Raji (cell line): ENCODE measurements around the gene ITGB2.

ENCODE experiments used
- POLR2A ChIP-seq: IDR thresholded peaks from 2 replicates; pipeline ENCODE4 v1.6.1; 2011; ENCODE audit warnings: low read depth, low read length, control low read depth; ENCODE audit not compliant: insufficient read depth

The ITGB2 gene

DNA sequence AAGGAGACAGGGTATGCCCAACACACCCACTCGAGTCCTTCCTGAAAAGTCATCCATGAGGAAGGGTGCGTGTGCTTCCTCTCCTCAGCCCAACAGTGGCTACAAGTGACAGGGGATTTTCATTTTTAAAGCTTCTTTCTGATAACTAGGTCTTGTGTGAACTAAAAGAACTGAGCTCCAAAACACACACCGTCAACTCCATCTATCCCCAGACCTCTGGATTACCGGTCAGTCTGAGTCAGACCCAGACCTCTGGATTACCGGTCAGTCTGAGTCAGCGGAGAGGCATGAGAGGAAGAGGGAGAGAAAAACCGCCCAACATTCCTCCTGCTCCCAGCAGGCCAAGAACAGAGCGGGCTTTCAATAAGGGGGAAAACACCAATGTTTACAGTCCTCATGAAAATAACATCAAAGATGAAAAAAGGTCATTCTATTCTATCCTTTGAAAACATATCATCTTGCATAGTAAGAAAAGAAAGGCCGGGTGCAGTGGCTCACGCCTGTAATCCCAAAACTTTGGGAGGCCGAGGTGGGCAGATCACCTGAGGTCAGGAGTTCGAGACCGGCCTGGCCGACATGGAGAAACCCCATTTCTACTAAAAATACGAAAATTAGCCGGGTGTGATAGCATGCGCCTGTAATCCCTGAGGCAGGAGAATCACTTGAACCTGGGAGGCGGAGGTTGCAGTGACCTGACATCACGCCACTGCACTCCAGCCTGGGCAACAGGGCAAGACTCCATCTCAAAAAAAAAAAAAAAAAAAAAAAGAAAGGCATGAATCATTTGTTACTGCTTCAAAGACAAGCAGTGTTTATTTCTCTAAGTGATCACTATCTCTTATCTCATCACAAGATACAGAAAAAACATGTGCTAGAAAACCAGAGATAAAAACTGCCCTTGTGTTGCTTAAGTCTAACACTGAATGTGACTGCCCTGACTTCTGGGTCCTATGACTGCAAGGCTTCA is 50.6 kb downstream of the ITGB2 start:
- no peak for TF ChIP-seq POLR2A

DNA sequence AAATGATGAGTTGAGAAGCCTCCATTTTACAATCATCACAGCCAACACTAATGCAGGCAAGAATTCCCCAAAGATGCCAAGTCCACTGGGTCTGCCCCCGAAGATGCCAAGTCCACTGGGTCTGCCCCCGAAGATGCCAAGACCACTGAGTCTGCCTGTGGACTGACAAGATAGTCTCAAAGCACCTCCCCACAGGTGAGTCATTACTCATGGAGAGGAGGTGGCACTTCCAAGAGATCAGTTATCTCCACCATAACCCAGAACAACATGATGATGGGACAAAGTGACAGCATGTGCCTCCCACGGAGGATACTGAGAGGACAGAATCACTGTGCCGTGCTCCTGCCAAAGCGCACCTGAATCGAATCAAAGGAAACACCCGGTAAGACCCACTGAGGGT is 52.0 kb downstream of the ITGB2 start:
- no peak for TF ChIP-seq POLR2A

DNA sequence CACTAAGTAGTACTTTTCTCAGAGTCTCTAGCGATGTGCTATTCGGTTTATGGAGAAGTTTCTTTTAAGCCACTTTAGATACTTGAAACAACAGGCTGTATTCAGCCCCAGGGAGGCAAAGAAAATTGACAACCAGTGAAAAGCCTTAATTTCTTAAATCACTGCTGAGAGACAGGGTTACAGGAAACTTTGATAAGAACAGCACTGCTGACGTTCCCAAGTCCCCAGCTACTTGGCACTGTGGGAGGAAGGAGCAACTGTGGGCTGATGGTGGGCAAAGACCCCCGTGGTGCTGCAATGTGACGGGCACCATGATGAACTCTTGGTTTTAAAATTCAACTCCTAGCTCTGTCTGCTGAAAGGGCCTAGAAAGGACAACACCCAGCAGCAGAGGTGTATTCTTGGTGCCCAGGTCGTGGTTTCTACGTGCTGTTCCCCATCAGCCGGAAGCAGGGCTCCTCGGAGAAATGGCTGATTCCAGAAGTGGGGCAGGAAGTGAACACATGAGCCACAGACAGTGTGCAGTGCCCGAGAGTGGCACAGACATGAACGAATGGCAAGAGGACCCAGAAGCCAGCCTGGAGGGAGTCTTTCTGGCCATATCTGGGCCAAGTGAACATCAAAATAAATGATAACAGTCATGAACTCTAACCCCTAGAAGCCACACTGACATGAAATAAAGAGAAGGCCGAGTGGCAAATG is 52.5 kb downstream of the ITGB2 start:
- no peak for TF ChIP-seq POLR2A

DNA sequence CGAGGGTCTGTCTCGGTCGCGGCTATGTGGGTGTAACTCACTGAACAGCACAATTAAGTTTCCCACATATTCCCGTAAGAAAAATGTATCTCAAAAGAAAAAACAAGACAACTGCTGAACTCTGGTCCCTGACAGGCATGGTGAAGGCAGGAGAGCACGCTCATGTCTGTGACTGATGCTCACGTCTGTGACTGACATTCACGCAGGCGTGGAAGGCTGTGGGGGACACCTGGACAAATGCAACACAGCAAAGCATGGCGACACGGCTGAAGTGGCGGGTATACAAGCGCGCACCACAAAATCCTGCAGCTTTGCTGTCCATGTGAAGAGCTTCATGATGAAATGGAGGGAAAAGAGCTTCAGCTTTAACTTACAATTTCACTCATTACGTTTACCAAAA is 53.2 kb downstream of the ITGB2 start:
- TF ChIP-seq POLR2A, result no peak

DNA sequence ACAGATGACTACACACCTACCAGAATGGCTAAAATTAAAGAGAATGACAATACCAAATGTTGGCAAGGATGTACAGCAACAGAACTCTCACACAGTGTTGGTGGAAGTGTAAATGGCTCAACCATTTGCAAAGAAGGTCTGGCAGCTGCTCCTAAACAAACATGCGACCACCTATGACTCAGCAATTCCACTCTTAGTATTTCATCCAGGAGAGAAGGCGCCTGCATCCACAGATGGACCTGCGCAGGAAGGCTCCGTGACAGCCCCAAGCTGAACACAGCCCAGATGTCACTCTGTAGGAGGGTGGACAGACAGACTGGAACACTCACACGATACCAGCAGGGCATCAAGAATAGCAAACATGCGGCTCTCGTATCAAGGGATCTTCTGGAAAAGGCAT is 53.9 kb downstream of the ITGB2 start:
- TF ChIP-seq POLR2A, result no peak

DNA sequence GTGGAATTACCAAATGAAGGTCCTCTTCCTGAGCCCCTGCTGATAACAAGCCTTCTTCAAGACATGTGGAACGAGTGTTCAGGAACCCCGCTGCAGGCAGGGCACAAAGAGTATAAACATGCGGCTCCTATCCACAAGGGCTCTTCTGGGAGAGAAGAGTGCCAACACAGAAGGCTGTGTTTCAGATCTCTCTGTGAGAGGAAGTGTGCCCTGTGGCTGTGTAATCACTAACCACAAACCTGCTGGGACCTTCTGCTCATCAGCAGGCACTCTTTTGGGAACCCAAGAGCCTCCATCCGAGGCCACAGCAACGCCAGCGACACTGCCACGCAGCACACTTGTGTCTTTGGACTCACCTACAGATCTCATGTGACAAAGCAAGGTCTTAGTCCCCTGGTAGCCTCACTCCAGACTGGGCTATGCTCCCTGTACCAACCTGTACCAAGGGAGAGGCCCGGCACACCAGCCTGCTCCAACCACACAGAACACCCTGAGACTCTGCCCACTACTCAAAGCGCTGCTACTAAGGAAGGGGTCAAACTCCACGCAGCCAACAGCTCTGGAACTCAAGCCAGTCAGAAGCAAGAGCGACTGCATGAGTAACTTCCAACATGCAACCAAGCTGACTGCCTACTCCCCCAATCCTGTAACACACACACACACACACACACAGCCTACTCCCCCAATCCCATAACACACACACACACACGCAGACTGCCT is 55.0 kb downstream of the ITGB2 start:
- no peak for TF ChIP-seq POLR2A

DNA sequence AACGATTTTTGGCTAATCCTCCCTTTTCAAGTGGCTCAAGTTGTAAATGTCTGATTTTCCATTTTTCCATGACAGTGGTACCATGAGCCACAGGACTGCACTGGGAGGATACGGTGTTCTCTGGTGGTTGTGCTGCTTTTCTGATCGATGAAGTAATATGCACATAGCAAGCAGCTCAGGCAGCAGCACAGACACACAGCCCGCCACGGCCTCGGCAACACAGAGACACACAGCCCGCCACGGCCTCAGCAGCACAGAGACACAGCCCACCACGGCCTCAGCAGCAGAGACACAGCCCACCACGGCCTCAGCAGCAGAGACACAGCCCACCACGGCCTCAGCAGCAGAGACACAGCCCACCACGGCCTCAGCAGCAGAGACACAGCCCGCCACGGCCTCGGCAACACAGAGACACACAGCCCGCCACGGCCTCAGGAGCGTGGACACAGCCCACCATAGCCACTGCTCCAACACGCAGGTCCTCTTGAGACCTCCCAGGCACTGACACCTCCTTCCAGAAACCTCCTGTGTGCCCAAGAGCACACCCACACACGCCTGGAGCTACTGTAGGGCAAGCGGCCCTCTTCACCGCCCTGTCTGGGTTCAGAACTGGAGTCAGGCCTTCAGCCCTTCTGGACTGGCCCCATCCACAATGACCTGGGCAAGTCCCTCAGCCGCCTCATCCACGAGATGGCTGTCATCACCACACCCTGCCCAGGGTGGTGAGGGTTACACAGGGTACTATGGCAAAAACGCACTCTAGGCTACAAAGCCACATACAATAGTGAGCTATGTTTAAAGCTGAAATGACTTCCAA is 57.6 kb downstream of the ITGB2 start:
- no peak for TF ChIP-seq POLR2A

DNA sequence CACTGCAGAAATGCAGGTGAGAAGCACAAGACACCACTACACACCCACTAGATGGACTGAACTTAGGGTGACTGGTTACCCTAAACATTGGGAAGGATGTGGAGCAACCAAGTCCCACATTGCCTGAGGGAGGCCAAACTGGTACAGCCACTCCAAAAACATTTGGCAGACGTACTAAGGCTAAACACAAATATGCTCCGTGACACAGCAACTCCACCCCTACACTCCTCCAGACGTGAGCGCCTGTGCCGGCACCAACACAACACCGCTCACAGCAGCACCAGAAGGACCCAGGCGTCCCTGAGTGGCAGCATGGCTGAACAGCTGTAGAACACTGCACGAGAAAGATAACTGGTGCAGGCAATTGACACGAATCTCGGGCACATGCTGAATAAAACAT is 61.9 kb downstream of the ITGB2 start:
- no peak for TF ChIP-seq POLR2A

DNA sequence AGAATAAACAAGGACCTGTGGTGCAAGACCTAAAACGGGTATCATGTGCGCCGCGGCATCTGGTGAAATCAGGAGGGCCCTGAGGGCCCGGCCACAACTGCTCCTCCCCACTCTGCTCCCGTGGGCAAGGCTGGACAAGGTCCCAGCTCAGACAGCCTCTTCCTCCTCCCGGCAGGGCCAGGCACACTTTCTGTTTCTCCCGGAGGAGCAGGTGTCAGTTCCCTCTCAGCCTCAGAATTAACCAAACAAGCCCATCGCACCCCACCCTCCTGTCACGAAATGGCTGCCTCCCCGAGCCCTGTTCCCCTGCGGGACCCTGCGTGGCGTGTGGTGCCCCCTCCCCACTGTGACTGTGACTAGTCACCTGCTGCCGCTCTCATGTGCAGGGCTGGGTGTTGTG is 62.4 kb downstream of the ITGB2 start:
- no peak for TF ChIP-seq POLR2A

DNA sequence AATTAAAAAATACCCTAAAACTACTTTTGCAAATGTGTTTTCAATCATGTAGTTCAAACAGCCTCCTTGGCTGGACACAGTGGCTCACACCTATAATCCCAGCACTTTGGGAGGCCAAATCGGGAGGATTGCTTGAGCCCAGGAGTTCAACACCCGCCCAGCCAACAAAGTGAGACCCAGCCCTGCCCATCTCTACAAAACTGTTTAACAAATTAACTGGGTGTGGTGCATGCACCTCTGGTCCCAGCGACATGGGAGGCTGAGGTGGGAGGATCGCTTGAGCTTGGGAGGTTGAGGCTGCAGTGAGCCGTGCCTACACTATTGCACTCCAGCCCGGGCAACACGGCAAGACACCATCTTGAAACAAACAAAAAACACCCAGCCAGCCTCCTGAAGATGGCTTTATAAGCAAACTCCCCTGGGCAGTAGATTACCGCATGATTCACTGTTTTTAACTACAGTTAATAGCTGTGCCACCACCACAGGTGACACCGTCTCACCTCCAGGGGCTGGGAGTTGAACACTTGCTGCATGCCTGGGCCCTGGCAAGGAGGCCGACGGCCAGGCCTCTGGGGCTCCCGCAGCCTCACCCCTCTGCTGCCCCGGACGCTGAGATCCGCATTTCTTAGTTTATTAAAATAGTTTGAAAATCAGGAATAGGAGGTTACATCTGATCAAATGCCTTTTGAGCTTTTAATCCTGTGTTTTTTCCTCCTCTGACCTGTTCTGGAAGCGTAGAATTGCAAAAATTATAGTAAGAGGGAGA is 63.4 kb downstream of the ITGB2 start:
- no peak for TF ChIP-seq POLR2A

DNA sequence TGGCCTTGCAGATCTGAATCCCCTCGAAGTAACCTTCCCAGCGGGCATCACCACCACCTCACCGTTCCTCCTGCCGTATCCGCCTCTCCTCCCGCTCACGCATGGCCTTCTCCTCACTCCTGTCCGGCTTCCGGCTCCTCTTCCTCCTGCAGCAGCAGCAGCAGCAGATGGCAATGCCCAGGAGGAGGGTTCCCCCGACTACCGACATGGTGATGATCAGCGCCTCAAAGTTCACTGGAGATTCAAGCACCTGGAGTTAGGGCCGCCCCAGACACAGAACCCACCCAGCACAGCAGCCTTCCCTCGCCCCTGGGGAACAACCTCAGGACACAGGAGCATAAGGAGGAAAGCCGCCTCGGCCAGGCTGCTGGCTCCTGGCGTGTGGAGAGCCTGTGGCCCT is 64.6 kb downstream of the ITGB2 start:
- no peak for TF ChIP-seq POLR2A

DNA sequence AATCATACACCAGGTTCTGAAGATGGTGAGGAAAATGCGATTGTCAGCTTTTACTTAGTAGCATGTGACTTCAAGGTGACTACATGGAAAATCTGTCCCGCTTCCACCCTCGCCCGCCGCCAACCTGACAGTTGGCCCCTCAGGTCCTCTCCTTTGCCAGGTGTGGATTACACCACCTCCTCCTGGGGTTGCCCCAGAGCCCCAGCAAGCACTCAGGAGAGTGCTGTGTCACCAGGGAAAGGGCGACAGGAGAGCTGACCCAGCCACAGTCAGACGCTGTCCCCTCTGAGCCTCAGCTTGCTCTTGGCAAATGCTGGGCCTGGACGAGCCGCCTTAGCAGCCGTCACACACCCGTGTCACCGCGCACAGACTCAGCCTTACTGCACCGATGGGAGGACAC is 65.1 kb downstream of the ITGB2 start:
- no peak for TF ChIP-seq POLR2A

DNA sequence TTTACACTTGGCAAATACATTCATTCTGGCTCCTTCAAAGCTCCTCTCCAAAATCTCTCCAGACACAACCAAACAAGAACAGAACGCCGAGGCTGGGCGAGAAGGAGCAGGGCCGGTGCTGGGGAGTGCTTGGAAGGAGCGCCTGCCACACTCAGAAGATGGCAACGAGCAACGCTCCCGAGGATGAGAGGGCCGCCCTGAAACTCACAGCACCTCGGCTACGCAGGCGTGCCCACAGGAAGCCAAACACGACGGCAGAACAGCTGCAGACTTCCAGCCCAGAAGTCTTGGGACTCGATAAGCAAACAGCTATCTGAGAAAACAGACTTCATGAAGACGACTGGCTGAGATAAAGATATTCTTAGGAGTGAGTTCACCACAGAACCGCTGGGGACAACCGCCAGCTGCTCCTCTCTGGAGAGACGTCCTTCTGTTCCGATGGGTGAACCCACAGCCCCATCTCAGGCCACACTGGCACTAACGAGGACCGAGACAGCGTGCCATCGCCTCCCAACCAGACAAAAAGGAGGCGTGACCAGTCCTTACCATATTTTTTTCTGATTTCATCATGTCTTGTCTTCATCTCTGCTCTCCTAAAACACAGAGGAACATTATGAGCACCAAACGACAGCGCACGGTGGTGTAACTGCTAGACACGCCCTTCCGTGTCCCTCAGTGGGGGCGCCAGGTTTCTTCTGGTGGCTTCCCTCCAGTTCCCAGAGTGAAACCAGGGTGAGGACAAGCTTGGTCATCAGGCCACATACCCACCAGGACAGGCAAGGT is 65.8 kb downstream of the ITGB2 start:
- no peak for TF ChIP-seq POLR2A

DNA sequence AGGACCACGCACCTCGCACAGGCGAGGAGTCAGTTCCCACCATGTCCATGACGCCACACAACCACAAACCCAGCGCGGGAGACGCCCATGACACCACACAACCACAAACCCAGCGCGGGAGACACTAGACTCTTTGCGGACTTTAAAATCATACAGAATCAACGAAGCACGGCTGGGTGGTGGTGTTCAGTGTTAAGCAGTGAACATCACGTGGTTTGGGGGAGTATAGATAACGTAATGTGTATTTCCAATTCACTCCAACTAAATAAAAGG is 66.4 kb downstream of the ITGB2 start:
- no peak for TF ChIP-seq POLR2A
